Measurements from ENCODE around the gene VASH1. TPM values are rescaled to one million over a fixed set of nuclear protein-coding genes. Genes with fewer than 3 reads are reported as not detected.

VASH1 gene
- total RNA-seq, 2 experiments from 2014 or later = 7.3 to 9.2 TPM

DNA sequence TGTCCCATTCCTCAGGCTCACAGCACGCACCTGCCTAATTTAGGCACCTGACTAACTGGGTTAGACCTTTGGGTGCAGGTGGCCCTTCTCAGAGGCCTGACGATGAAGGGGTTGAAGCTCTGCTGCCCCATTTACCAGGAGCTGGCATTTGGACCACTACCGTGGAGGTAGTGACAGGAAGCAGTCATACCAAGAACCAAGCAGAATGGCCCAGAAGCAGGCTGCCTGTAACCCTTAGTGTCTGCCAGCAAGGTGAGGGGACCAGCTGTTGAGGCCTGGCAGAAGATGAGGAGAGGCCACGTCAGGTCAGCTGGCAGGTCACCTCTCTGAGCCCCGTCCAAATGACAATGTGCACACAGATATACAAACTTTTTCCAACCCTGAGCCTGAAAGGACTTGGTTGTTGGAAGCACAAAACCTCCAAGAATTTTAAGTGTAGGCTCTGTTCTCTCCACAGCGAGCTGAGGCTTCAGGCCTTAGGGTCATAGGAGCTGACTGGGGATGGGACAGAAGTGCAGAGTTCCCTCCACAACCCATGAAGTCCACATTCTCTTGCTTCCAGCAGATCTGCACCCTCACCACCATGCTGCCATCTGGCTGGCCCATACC is 23.1 kb downstream of the VASH1 start:
- H3K9me3 ChIP-seq (ENCODE audit: control insufficient read depth in 1 of 2, insufficient read depth in 1 of 2, low read length in 2 of 2) = no peaks in the 10 kb centered on the region
- Mint-ChIP-seq H3K4me3 (no peak overlapping the region), H3K27me3 (no peaks in the 10 kb centered on the region), H3K36me3 (ENCODE audit: low read depth) (peaks cover 70% of the 10 kb centered on the region), H3K4me1 (ENCODE audit: low read depth) (peaks cover 23% of the 10 kb centered on the region), H3K27ac (peak overlapping the region; percentile 59), H3K9me3 (no peaks in the 10 kb centered on the region)
- H3K27ac ChIP-seq (ENCODE audit: low read depth in 1 of 2, low read length in 2 of 2) = no peak overlapping the region
- no peak for TF ChIP-seq CTCF (IDR thresholded peaks at IDR 0.05)
- no peaks in the 10 kb centered on the region for H3K27me3 ChIP-seq (ENCODE audit: control insufficient read depth in 1 of 2, insufficient read depth in 2 of 2, low read length in 2 of 2)
- H3K4me3 ChIP-seq (ENCODE audit: low read length) = no peak overlapping the region
- intact Hi-C loops (cut with DNase I, micrococcal nuclease) = loop anchor here (1.0 kb wide), 2 partner anchors 70 to 74 kb away; no protein-coding TSS in a partner anchor
- peaks cover 52% of the 10 kb centered on the region for H3K36me3 ChIP-seq (ENCODE audit: insufficient read depth, low read length)
- ATAC-seq (ENCODE audit: poor library complexity) = no peak
- ChIA-PET CTCF (interaction anchor here (0.6 to 3.0 kb wide), 15 partner anchors 15 to 733 kb away, joined by 3 to 30 read pairs (median 4); partner anchors contain the start of gene ANGEL1), POLR2A (interaction anchor here (1.9 kb wide), 1 partner anchor 28 kb away, joined by 5 read pairs; the partner anchor contains the start of gene ANGEL1)
- no peak for DNase-seq
- H3K4me1 ChIP-seq (ENCODE audit: insufficient read depth, low read length) = peaks cover 33% of the 10 kb centered on the region

GRCh38 chr14:76784881-76785280 is 23.6 kb downstream of the VASH1 start:
- Histone ChIP-seq H3K9me3 (ENCODE audit: control insufficient read depth in 1 of 2, insufficient read depth in 1 of 2, low read length in 2 of 2) (no peaks in the 10 kb centered on the region), H3K27me3 (ENCODE audit: control insufficient read depth in 1 of 2, insufficient read depth in 2 of 2, low read length in 2 of 2) (no peaks in the 10 kb centered on the region), H3K4me3 (ENCODE audit: low read length) (no peak overlapping the region), H3K4me1 (ENCODE audit: insufficient read depth, low read length) (peaks cover 33% of the 10 kb centered on the region), H3K36me3 (ENCODE audit: insufficient read depth, low read length) (peaks cover 56% of the 10 kb centered on the region), H3K27ac (ENCODE audit: low read depth in 1 of 2, low read length in 2 of 2) (no peak overlapping the region)
- Mint-ChIP-seq H3K27ac (peak overlapping the region; percentile 59), H3K9me3 (no peaks in the 10 kb centered on the region), H3K36me3 (ENCODE audit: low read depth) (peaks cover 70% of the 10 kb centered on the region), H3K27me3 (no peaks in the 10 kb centered on the region), H3K4me3 (no peak overlapping the region), H3K4me1 (ENCODE audit: low read depth) (peaks cover 23% of the 10 kb centered on the region)
- DNase-seq (peak; percentile 33 to 86 (median 52)), ATAC-seq (ENCODE audit: poor library complexity) (peak; percentile 97)
- intact Hi-C loops (cut with DNase I, micrococcal nuclease) = loop anchor here (1.0 kb wide), 2 partner anchors 71 to 75 kb away; no protein-coding TSS in a partner anchor
- ChIA-PET POLR2A (interaction anchor here (1.9 kb wide), 1 partner anchor 28 kb away, joined by 5 read pairs; the partner anchor contains the start of gene ANGEL1), CTCF (interaction anchor here (0.6 to 3.0 kb wide), 15 partner anchors 16 to 734 kb away, joined by 3 to 30 read pairs (median 4); partner anchors contain the start of gene ANGEL1)
- peak; percentile 71 for TF ChIP-seq CTCF (IDR thresholded peaks at IDR 0.05)

GRCh38 chr14:76786601-76787000 is 25.3 kb downstream of the VASH1 start:
- CTCF ChIA-PET = no interaction called here
- peaks cover 23% of the 10 kb centered on the region for H3K4me1 Mint-ChIP-seq (ENCODE audit: low read depth)

More at GRCh38 chr14:76786601-76787000, 25.3 kb downstream of the VASH1 start:
- Mint-ChIP-seq H3K9me3 (no peaks in the 10 kb centered on the region), H3K36me3 (ENCODE audit: low read depth) (peaks cover 77% of the 10 kb centered on the region), H3K27me3 (no peaks in the 10 kb centered on the region), H3K4me3 (no peak overlapping the region), H3K27ac (no peak overlapping the region)
- Histone ChIP-seq H3K36me3 (ENCODE audit: insufficient read depth, low read length) (peaks cover 62% of the 10 kb centered on the region), H3K9me3 (ENCODE audit: control insufficient read depth in 1 of 2, insufficient read depth in 1 of 2, low read length in 2 of 2) (no peaks in the 10 kb centered on the region), H3K27ac (ENCODE audit: low read depth in 1 of 2, low read length in 2 of 2) (no peak overlapping the region), H3K4me1 (ENCODE audit: insufficient read depth, low read length) (peaks cover 28% of the 10 kb centered on the region), H3K27me3 (ENCODE audit: control insufficient read depth in 1 of 2, insufficient read depth in 2 of 2, low read length in 2 of 2) (no peaks in the 10 kb centered on the region), H3K4me3 (ENCODE audit: low read length) (no peak overlapping the region)
- ATAC-seq (ENCODE audit: poor library complexity) = no peak
- no peak for TF ChIP-seq CTCF (IDR thresholded peaks at IDR 0.05)
- no peak for DNase-seq
- POLR2A ChIA-PET = no interaction called here
- intact Hi-C loops (cut with DNase I, micrococcal nuclease) = no loop called here

Data from CD4-positive, alpha-beta T cell (primary cell).